K562 (cell line): ENCODE data around the gene NEURL2. TPM values are rescaled to one million over a fixed set of nuclear protein-coding genes. Genes with fewer than 3 reads are reported as not detected.

Experiments used
- ATAC-seq: fragments of 200-7000 bp; cut with Tn5 transposase; 3 replicates; pipeline ENCODE4 v1.9.1; 2020; ENCODE audit warnings: moderate library complexity
- BruUV-seq: library from RNA; stranded (reverse); fragments of 400-500 nt; replicated peaks from 2 replicates; lab custom pipeline; 2021; lab: Mats Ljungman, UMichigan
- CTCF ChIA-PET: fragments of 300-600 bp; formaldehyde crosslinking; extraction: SDS; loops from one replicate; lab custom pipeline; 2021; ENCODE audit warnings: low intra/inter-chr PET ratio; lab: Yijun Ruan, JAX
- POLR2A ChIA-PET: fragments of 300-600, 350-650 bp; sonication (Branson Sonifier 250); formaldehyde crosslinking; extraction: SDS; loops from one replicate; lab custom pipeline; 2021; ENCODE audit warnings: antibody characterized with exemption, inconsistent platforms; lab: Yijun Ruan, JAX
- DNase-seq, 4 experiments: peaks; one replicate each; pipeline versions ENCODE4 v3.0.0 to v3.0.0-alpha.2; 2011 to 2018; ENCODE audit warnings: low spot score in 3 of 4, mixed read lengths in 3 of 4; ENCODE audit errors: extremely low read depth in 1 of 4
- FAIRE-seq: peaks from 2 replicates; lab custom pipeline; 2011; peaks lifted over from hg19 to GRCh38; lab: Jason Lieb, UNC
- H2AFZ ChIP-seq: 2 replicates; pipeline ENCODE4 v1.6.0; 2011; ENCODE audit warnings: low read depth, low read length, control low read depth, inconsistent platforms
- H3K27ac ChIP-seq: fragments of 200-600 bp; 3 replicates; pipeline ENCODE4 v1.8.0; 2011; ENCODE audit warnings: low read depth, mild to moderate bottlenecking, control low read depth, inconsistent platforms, low read length, moderate library complexity, mixed read lengths; ENCODE audit errors: extremely low read depth
- H3K27me3 ChIP-seq, 2 experiments: fragments of 300-600 bp in 1 of 2; 2 replicates in 1 of 2; 3 replicates in 1 of 2; pipeline versions ENCODE4 v1.6.0 to v1.8.0; 2011; ENCODE audit warnings: inconsistent platforms in 2 of 2, low read length in 2 of 2, mild to moderate bottlenecking in 1 of 2, mixed read lengths in 1 of 2, moderate library complexity in 1 of 2; ENCODE audit not compliant: control insufficient read depth in 2 of 2, insufficient read depth in 2 of 2
- H3K36me3 ChIP-seq: fragments of 300-600 bp; 3 replicates; pipeline ENCODE4 v1.8.0; 2011; ENCODE audit warnings: mild to moderate bottlenecking, low read length, inconsistent platforms; ENCODE audit not compliant: control insufficient read depth, insufficient read depth
- H3K4me1 ChIP-seq, 2 experiments: fragments of 200-600 bp in 1 of 2; replicated peaks in 1 of 2; 2 replicates in 1 of 2; 3 replicates in 1 of 2; pipeline versions ENCODE4 v1.5.1 to v1.8.0; 2011; ENCODE audit warnings: inconsistent platforms in 2 of 2, low read length in 2 of 2, mild to moderate bottlenecking in 1 of 2, mixed read lengths in 1 of 2, moderate library complexity in 1 of 2; ENCODE audit not compliant: control insufficient read depth in 2 of 2, insufficient read depth in 2 of 2
- H3K4me2 ChIP-seq: 2 replicates; pipeline ENCODE4 v1.6.1; 2011; ENCODE audit warnings: low read length, control low read depth, inconsistent platforms, mixed read lengths; ENCODE audit not compliant: insufficient read depth
- H3K4me3 ChIP-seq: fragments of 200-600 bp; sonication (generic), shearing (Covaris generic); 2 replicates; pipeline ENCODE4 v1.5.1; 2016; ENCODE audit warnings: control low read depth, inconsistent platforms
- H3K79me2 ChIP-seq: fragments of 200-600 bp; 3 replicates; pipeline ENCODE4 v1.8.0; 2011; ENCODE audit warnings: low read length, inconsistent platforms; ENCODE audit not compliant: control insufficient read depth, insufficient read depth
- H3K9ac ChIP-seq, 2 experiments: 2 replicates each; pipeline versions ENCODE4 v1.6.0 to v1.6.1; 2011; ENCODE audit warnings: low read depth in 2 of 2, low read length in 2 of 2, control low read depth in 1 of 2, inconsistent platforms in 1 of 2, mild to moderate bottlenecking in 1 of 2, mixed read lengths in 1 of 2; ENCODE audit not compliant: insufficient read depth in 1 of 2
- H3K9me1 ChIP-seq: one replicate; pipeline ENCODE4 v1.6.0; 2011; ENCODE audit warnings: inconsistent platforms, mild to moderate bottlenecking, low read length, moderate library complexity; ENCODE audit not compliant: control insufficient read depth, insufficient read depth
- H3K9me3 ChIP-seq: replicated peaks from 2 replicates; pipeline ENCODE4 v1.5.1; 2011; ENCODE audit warnings: low read depth, low read length, inconsistent platforms; ENCODE audit not compliant: control insufficient read depth, insufficient read depth
- H4K20me1 ChIP-seq: replicated peaks from 2 replicates; pipeline ENCODE4 v1.6.1; 2011; ENCODE audit warnings: low read length, inconsistent platforms, mixed read lengths; ENCODE audit not compliant: control insufficient read depth, insufficient read depth
- FOXJ3 ChIP-seq: sonication (generic); formaldehyde crosslinking; IDR thresholded peaks from 2 replicates; pipeline ENCODE4 v1.4.0; 2020; ENCODE audit warnings: mild to moderate bottlenecking, missing genetic modification reagents
- NCOA6 ChIP-seq: fragments of 450-650 bp; IDR thresholded peaks from 2 replicates; pipeline ENCODE4 v1.6.1; 2017; ENCODE audit warnings: mild to moderate bottlenecking
- WGBS: fragments of 100-300 bp; shearing (Covaris generic); methylation state at CpG from one replicate; pipeline ENCODE4 v1.1.6; 2016; ENCODE audit warnings: low coverage, mixed read lengths; ENCODE audit not compliant: insufficient coverage; ENCODE audit errors: missing lambda C conversion rate; 5-methylcytosine and 5-hydroxymethylcytosine counted together
- in situ Hi-C: fragments of 300-500 bp; cut with MboI; formaldehyde crosslinking; loops from 4 replicates; pipeline ENCODE4 v1.15.0; 2018; ENCODE audit warnings: inconsistent platforms, mixed read lengths
- intact Hi-C: fragments of 100-400 bp; cut with micrococcal nuclease; formaldehyde crosslinking; loops from 2 replicates; pipeline ENCODE4 v1.14.2; 2022
- polyA plus RNA-seq, 8 experiments: library from polyadenylated mRNA; depleted of rRNA in 4 of 8; stranded (reverse) in 5 of 8; unstranded in 3 of 8; fragments of >200 nt; fragmentation: Nextera tagmentation in 2 of 8; fragmentation: Illumina TruSeq in 1 of 8; extraction: Ambion mirVana in 2 of 8; extraction: Trizol in 1 of 8; gene quantifications; 2 replicates each; pipeline versions ENCODE4 v1.2.1 to v1.2.3, GENCODE V29; 2011 to 2014; ENCODE audit warnings: inconsistent platforms in 1 of 8, missing spikeins in 1 of 8
- total RNA-seq, 7 experiments: library from RNA; depleted of rRNA in 6 of 7; stranded (reverse); fragments of >200 nt in 6 of 7; fragmentation: Illumina TruSeq in 2 of 7; extraction: Trizol in 2 of 7; gene quantifications; 2 replicates each; pipeline versions ENCODE4 v1.2.1 to v1.2.3, GENCODE V29; 2011 to 2021; ENCODE audit warnings: low replicate concordance in 1 of 7
- TF ChIP-seq, protein P1 (sequence below), 2 experiments: fragments of 450-650 bp; IDR thresholded peaks; 2 replicates each; pipeline ENCODE4 v1.6.1; 2018; ENCODE audit warnings: mild to moderate bottlenecking in 2 of 2, low read depth in 1 of 2; ENCODE audit not compliant: partially characterized antibody in 2 of 2
- TF ChIP-seq, protein P2 (sequence below): fragments of 450-650 bp; formaldehyde crosslinking; conservative IDR thresholded peaks from 2 replicates; pipeline ENCODE4 v1.4.0; 2022; ENCODE audit warnings: mild to moderate bottlenecking, missing genetic modification characterization

The NEURL2 gene
- total and polyA plus RNA-seq, 9 of the 15 experiments (the other 6 are each of a cell fraction or from before 2014, with no cell fraction given) = 0.22 to 1.9 (median 0.50) TPM; not detected in 1

DNA sequence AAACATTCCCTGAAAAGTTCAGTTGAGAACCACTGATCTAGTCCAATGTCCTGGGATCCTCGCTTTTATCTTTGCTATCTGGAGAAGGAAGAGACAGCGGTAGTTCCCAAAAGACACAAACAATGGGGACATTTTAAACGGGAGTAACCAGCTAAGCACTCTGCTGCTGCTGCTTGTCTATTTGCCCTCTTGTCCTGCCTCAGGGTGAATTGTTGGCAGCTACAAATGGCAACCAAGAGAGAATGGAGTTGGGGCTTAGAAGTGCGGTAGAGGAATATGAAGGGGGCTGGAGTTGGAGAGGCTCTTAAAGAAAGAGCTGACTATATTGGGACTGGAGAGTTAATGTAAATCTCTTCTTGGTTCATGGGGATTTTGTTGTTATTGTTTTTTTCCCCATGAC, 16.4 kb downstream of the NEURL2 start:
- in situ Hi-C loops = no loop called here
- WGBS = 30% methylated on average over 4 of the region's 4 CpGs
- no peaks in the 10 kb centered on the region for H3K9me3 ChIP-seq
- ChIA-PET CTCF (no interaction called here), POLR2A (interaction anchor here (0.6 to 1.8 kb wide), 5 partner anchors 10 to 60 kb away, joined by 3 to 7 read pairs (median 4); partner anchors contain the start of gene PCIF1)
- peak overlapping the region; percentile 3; the same call in 1 of the 2 replicates for H2AFZ ChIP-seq
- H3K27me3 ChIP-seq = no peaks in the 10 kb centered on the region
- ATAC-seq (no peak), FAIRE-seq (peak; percentile 54), DNase-seq (no peak)
- no TSS peak for BruUV-seq
- H3K9ac ChIP-seq = no peak overlapping the region
- intact Hi-C loops = no loop called here
- H3K79me2 ChIP-seq = no peaks in the 10 kb centered on the region
- H3K9me1 ChIP-seq = no peaks in the 10 kb centered on the region
- H3K27ac ChIP-seq = no peak overlapping the region
- no peak overlapping the region for H3K4me3 ChIP-seq
- no peak overlapping the region for H3K4me2 ChIP-seq
- no peaks in the 10 kb centered on the region for H4K20me1 ChIP-seq
- no peaks in the 10 kb centered on the region; the same call in 1 of the 3 replicates for H3K36me3 ChIP-seq
- H3K4me1 ChIP-seq = peaks cover 22 to 24% of the 10 kb centered on the region in 2 experiments
- TF ChIP-seq FOXJ3 (no peak), NCOA6 (no peak)
- TF ChIP-seq, protein P1, sequence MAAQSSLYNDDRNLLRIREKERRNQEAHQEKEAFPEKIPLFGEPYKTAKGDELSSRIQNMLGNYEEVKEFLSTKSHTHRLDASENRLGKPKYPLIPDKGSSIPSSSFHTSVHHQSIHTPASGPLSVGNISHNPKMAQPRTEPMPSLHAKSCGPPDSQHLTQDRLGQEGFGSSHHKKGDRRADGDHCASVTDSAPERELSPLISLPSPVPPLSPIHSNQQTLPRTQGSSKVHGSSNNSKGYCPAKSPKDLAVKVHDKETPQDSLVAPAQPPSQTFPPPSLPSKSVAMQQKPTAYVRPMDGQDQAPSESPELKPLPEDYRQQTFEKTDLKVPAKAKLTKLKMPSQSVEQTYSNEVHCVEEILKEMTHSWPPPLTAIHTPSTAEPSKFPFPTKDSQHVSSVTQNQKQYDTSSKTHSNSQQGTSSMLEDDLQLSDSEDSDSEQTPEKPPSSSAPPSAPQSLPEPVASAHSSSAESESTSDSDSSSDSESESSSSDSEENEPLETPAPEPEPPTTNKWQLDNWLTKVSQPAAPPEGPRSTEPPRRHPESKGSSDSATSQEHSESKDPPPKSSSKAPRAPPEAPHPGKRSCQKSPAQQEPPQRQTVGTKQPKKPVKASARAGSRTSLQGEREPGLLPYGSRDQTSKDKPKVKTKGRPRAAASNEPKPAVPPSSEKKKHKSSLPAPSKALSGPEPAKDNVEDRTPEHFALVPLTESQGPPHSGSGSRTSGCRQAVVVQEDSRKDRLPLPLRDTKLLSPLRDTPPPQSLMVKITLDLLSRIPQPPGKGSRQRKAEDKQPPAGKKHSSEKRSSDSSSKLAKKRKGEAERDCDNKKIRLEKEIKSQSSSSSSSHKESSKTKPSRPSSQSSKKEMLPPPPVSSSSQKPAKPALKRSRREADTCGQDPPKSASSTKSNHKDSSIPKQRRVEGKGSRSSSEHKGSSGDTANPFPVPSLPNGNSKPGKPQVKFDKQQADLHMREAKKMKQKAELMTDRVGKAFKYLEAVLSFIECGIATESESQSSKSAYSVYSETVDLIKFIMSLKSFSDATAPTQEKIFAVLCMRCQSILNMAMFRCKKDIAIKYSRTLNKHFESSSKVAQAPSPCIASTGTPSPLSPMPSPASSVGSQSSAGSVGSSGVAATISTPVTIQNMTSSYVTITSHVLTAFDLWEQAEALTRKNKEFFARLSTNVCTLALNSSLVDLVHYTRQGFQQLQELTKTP (IDR thresholded peaks at IDR 0.05; ENCODE audit: low read depth in 1 of 2, partially characterized antibody in 2 of 2) = no peak
- TF ChIP-seq, protein P2, sequence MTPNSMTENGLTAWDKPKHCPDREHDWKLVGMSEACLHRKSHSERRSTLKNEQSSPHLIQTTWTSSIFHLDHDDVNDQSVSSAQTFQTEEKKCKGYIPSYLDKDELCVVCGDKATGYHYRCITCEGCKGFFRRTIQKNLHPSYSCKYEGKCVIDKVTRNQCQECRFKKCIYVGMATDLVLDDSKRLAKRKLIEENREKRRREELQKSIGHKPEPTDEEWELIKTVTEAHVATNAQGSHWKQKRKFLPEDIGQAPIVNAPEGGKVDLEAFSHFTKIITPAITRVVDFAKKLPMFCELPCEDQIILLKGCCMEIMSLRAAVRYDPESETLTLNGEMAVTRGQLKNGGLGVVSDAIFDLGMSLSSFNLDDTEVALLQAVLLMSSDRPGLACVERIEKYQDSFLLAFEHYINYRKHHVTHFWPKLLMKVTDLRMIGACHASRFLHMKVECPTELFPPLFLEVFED (CRISPR knock-in tag) = no peak
